Gastroesophageal sphincter (tissue), 4 donors: Measurements from ENCODE around the gene HOXA4. TPM values are rescaled to one million over a fixed set of nuclear protein-coding genes. Genes with fewer than 3 reads are reported as not detected.
A peak's percentile ranks its signal among the peaks of the same experiment; 100 is the strongest.

ENCODE experiments used
- ATAC-seq: fragments of 150-250 bp; one replicate; pipeline ENCODE4 v1.9.1; 2016; ENCODE audit warnings: mild to moderate bottlenecking, moderate library complexity
- H3K27ac ChIP-seq, 4 donors: fragments of 200-600 bp; sonication (generic) in 3 of 4; 1 replicate in 3 of 4; 2 replicates in 1 of 4; pipeline ENCODE4 v1.5.1; 2016 to 2019
- H3K27me3 ChIP-seq: fragments of 200-600 bp; sonication (generic); one replicate; pipeline ENCODE4 v1.5.1; 2019
- H3K36me3 ChIP-seq, 2 donors: fragments of 200-600 bp; sonication (generic); one replicate each; pipeline ENCODE4 v1.5.1; 2019; ENCODE audit warnings: control low read depth in 1 of 2
- H3K4me1 ChIP-seq, 3 donors: fragments of 200-600 bp; sonication (generic); 1 replicate in 2 of 3; 2 replicates in 1 of 3; pipeline ENCODE4 v1.5.1; 2016 to 2019; ENCODE audit warnings: control low read depth in 2 of 3
- H3K4me3 ChIP-seq, 2 donors: fragments of 200-600 bp; sonication (generic); one replicate each; pipeline ENCODE4 v1.5.1; 2019; ENCODE audit warnings: mild to moderate bottlenecking in 1 of 2, moderate library complexity in 1 of 2
- H3K9me3 ChIP-seq, 3 donors: fragments of 200-600 bp; sonication (generic); one replicate each; pipeline ENCODE4 v1.5.1; 2017 to 2019; ENCODE audit warnings: control low read depth in 2 of 3
- CTCF ChIP-seq, 4 experiments: fragments of 200-600 bp in 2 of 4; fragments of 450-650 bp in 2 of 4; sonication (generic) in 1 of 4; IDR thresholded peaks; one replicate each; pipeline ENCODE4 v1.5.1; 2017 to 2019; ENCODE audit warnings: antibody characterized with exemption in 4 of 4, mild to moderate bottlenecking in 2 of 4, moderate library complexity in 2 of 4
- EP300 ChIP-seq: sonication (generic); formaldehyde crosslinking; IDR thresholded peaks from one replicate; pipeline ENCODE4 v1.6.1; 2017; ENCODE audit warnings: antibody characterized with exemption, mild to moderate bottlenecking
- POLR2A ChIP-seq, 2 donors: fragments of 450-650 bp; IDR thresholded peaks; one replicate each; pipeline ENCODE4 v1.6.1; 2017; ENCODE audit warnings: antibody characterized with exemption in 2 of 2, mild to moderate bottlenecking in 2 of 2, moderate library complexity in 1 of 2
- POLR2AphosphoS5 ChIP-seq: sonication (generic); formaldehyde crosslinking; IDR thresholded peaks from one replicate; pipeline ENCODE4 v1.6.1; 2017; ENCODE audit warnings: antibody characterized with exemption
- WGBS, 2 donors: methylation state at CpG; one replicate each; pipeline ENCODE4 v1.1.5; 2018; ENCODE audit warnings: low coverage in 1 of 2; 5-methylcytosine and 5-hydroxymethylcytosine counted together
- total RNA-seq, 4 donors: library from RNA; depleted of rRNA; stranded (reverse); fragments of >200 nt; gene quantifications; one replicate each; pipeline ENCODE4 v1.1.0, GENCODE V29; 2016

HOXA4 gene
- total RNA-seq, 4 donors from 2014 or later: 8.6 to 20.2 (median 15.3) TPM

- TF ChIP-seq CTCF (IDR thresholded peaks at IDR 0.05): peak in 1 of 4 experiments; percentile 5
- peak; percentile 74 for TF ChIP-seq POLR2AphosphoS5
- TF ChIP-seq POLR2A (IDR thresholded peaks at IDR 0.05): no peak
- TF ChIP-seq EP300: no peak
- ATAC-seq: peak; percentile 56
- Histone ChIP-seq H3K4me3 (peak overlapping the region; percentile 1 to 79), H3K27ac (peak overlapping the region; percentile 94 to 99 (median 98)), H3K9me3 (no peaks in the 10 kb centered on the region), H3K36me3 (no peaks in the 10 kb centered on the region), H3K27me3 (no peaks in the 10 kb centered on the region), H3K4me1 (peaks cover 0 to 69% (median 21%) of the 10 kb centered on the region in 3 donors)
- 19 to 23% methylated on average over 9 to 13 of the region's 66 CpGs for WGBS, 2 donors
These were observed 20.1 kb downstream of the HOXA4 start for GRCh38 chr7:27110186-27111031.

- peaks cover 0 to 77% (median 21%) of the 10 kb centered on the region in 3 donors for H3K4me1 ChIP-seq
- H3K4me3 ChIP-seq: peak overlapping the region in 1 of 2 donors; percentile 79
- no peaks in the 10 kb centered on the region for H3K36me3 ChIP-seq
- peak overlapping the region; percentile 94 to 99 (median 98) for H3K27ac ChIP-seq
- WGBS, 2 donors: 50% methylated on average over 1 of the region's 4 CpGs; no CpG with 5 or more reads in 1 of the 2 donors
- no peak for ATAC-seq
- H3K9me3 ChIP-seq: no peaks in the 10 kb centered on the region
- TF ChIP-seq POLR2A (IDR thresholded peaks at IDR 0.05) (no peak), POLR2AphosphoS5 (no peak), CTCF (IDR thresholded peaks at IDR 0.05) (no peak), EP300 (no peak)
- H3K27me3 ChIP-seq: no peaks in the 10 kb centered on the region
These were observed 20.9 kb downstream of the HOXA4 start for GRCh38 chr7:27109466-27110185.

GRCh38 chr7:27108390-27109127 lies 22.0 kb downstream of the HOXA4 start:
- H3K4me1 ChIP-seq: peaks cover 0 to 86% (median 21%) of the 10 kb centered on the region in 3 donors
- whole genome bisulfite sequencing, 2 donors: 9 to 17% methylated on average over 4 to 17 of the region's 41 CpGs
- ATAC-seq: peak; percentile 72

More at GRCh38 chr7:27108390-27109127, 22.0 kb downstream of the HOXA4 start:
- H3K36me3 ChIP-seq: no peaks in the 10 kb centered on the region
- peak overlapping the region; percentile 94 to 99 (median 98) for H3K27ac ChIP-seq
- TF ChIP-seq CTCF (IDR thresholded peaks at IDR 0.05) (peak in 2 of 4 experiments; percentile 50 to 56), POLR2AphosphoS5 (peak; percentile 93), POLR2A (IDR thresholded peaks at IDR 0.05) (peak; percentile 85 to 89), EP300 (no peak)
- H3K27me3 ChIP-seq: no peaks in the 10 kb centered on the region
- H3K9me3 ChIP-seq: no peaks in the 10 kb centered on the region
- peak overlapping the region; percentile 57 to 96 for H3K4me3 ChIP-seq
